SK-N-SH treated with all-trans-retinoic acid at 6 μM for 48 hours (cell line): ENCODE results near the gene FAM89B.

ENCODE experiments used
- ATAC-seq: fragments of 200-7000 bp; cut with Tn5 transposase; 3 replicates; pipeline ENCODE4 v1.9.1; 2020; ENCODE audit warnings: mild to moderate bottlenecking, moderate library complexity
- ARNTL ChIP-seq: fragments of 450-650 bp; formaldehyde crosslinking; IDR thresholded peaks from 2 replicates; pipeline ENCODE4 v1.5.0; 2020; ENCODE audit warnings: low read depth, mild to moderate bottlenecking, moderate library complexity, borderline replicate concordance
- CSDC2 ChIP-seq: fragments of 250-450 bp; sonication (Bioruptor Pico); IDR thresholded peaks from 2 replicates; pipeline ENCODE4 v1.5.0; 2020; ENCODE audit warnings: mild to moderate bottlenecking, moderate library complexity
- ESRRG ChIP-seq: fragments of 250-450 bp; sonication (Bioruptor Pico); IDR thresholded peaks from 2 replicates; pipeline ENCODE4 v1.6.1; 2021; ENCODE audit warnings: mild to moderate bottlenecking
- GLIS3 ChIP-seq: fragments of 250-450 bp; sonication (Bioruptor Pico); IDR thresholded peaks from 2 replicates; pipeline ENCODE4 v1.5.0; 2020; ENCODE audit warnings: mild to moderate bottlenecking, moderate library complexity
- ISL1 ChIP-seq: fragments of 250-450 bp; sonication (Bioruptor Pico); IDR thresholded peaks from 2 replicates; pipeline ENCODE4 v2.1.2; 2022; ENCODE audit warnings: mild to moderate bottlenecking, moderate library complexity
- OSR1 ChIP-seq: fragments of 250-450 bp; sonication (Bioruptor Pico); IDR thresholded peaks from 2 replicates; pipeline ENCODE4 v1.8.0; 2022; ENCODE audit warnings: moderate library complexity, mild to moderate bottlenecking, inconsistent platforms
- PPARA ChIP-seq: fragments of 250-450 bp; sonication (Bioruptor Pico); IDR thresholded peaks from 2 replicates; pipeline ENCODE4 v1.5.0; 2020; ENCODE audit warnings: mild to moderate bottlenecking, borderline replicate concordance
- SNAI2 ChIP-seq: fragments of 250-450 bp; sonication (Bioruptor Pico); IDR thresholded peaks from 2 replicates; pipeline ENCODE4 v1.5.0; 2020; ENCODE audit warnings: mild to moderate bottlenecking, moderate library complexity
- TCF4 ChIP-seq: fragments of 250-450 bp; sonication (Bioruptor Pico); IDR thresholded peaks from 2 replicates; pipeline ENCODE4 v1.8.0; 2021; ENCODE audit warnings: mild to moderate bottlenecking, moderate library complexity, borderline replicate concordance
- TOX ChIP-seq: fragments of 250-450 bp; sonication (Bioruptor Pico); IDR thresholded peaks from 2 replicates; pipeline ENCODE4 v1.8.0; 2021; ENCODE audit warnings: mild to moderate bottlenecking, moderate library complexity, borderline replicate concordance
- ZC3H10 ChIP-seq: fragments of 250-450 bp; sonication (Bioruptor Pico); IDR thresholded peaks from 2 replicates; pipeline ENCODE4 v1.5.1; 2021; ENCODE audit warnings: mild to moderate bottlenecking, moderate library complexity
- ZFP3 ChIP-seq: fragments of 250-450 bp; sonication (Bioruptor Pico); IDR thresholded peaks from 2 replicates; pipeline ENCODE4 v1.5.0; 2020; ENCODE audit warnings: mild to moderate bottlenecking, moderate library complexity
- ZFP30 ChIP-seq: fragments of 450-650 bp; formaldehyde crosslinking; IDR thresholded peaks from 2 replicates; pipeline ENCODE4 v1.5.0; 2022; ENCODE audit warnings: mild to moderate bottlenecking, moderate library complexity
- ZNF8 ChIP-seq: fragments of 450-650 bp; formaldehyde crosslinking; IDR thresholded peaks from 2 replicates; pipeline ENCODE4 v1.5.0; 2020; ENCODE audit warnings: mild to moderate bottlenecking, moderate library complexity
- TF ChIP-seq, protein P1 (sequence below): fragments of 250-450 bp; sonication (Bioruptor Pico); IDR thresholded peaks from 2 replicates; pipeline ENCODE4 v1.5.1; 2020; ENCODE audit warnings: low read depth, mild to moderate bottlenecking, moderate library complexity
- TF ChIP-seq, protein P2 (sequence below): fragments of 250-450 bp; sonication (Bioruptor Pico); IDR thresholded peaks from 2 replicates; pipeline ENCODE4 v1.5.1; 2021; ENCODE audit warnings: mild to moderate bottlenecking, moderate library complexity
- TF ChIP-seq, protein P3 (sequence below): fragments of 250-450 bp; sonication (Bioruptor Pico); IDR thresholded peaks from 2 replicates; pipeline ENCODE4 v1.8.0; 2021; ENCODE audit warnings: low read depth, mild to moderate bottlenecking, moderate library complexity, borderline replicate concordance
- TF ChIP-seq, protein P4 (sequence below): fragments of 250-450 bp; sonication (Bioruptor Pico); IDR thresholded peaks from 2 replicates; pipeline ENCODE4 v1.5.0; 2020; ENCODE audit warnings: mild to moderate bottlenecking, moderate library complexity
- TF ChIP-seq, protein P5 (sequence below): fragments of 250-450 bp; sonication (Bioruptor Pico); IDR thresholded peaks from 2 replicates; pipeline ENCODE4 v1.8.0; 2020; ENCODE audit warnings: mild to moderate bottlenecking, moderate library complexity, borderline replicate concordance

Gene FAM89B

DNA sequence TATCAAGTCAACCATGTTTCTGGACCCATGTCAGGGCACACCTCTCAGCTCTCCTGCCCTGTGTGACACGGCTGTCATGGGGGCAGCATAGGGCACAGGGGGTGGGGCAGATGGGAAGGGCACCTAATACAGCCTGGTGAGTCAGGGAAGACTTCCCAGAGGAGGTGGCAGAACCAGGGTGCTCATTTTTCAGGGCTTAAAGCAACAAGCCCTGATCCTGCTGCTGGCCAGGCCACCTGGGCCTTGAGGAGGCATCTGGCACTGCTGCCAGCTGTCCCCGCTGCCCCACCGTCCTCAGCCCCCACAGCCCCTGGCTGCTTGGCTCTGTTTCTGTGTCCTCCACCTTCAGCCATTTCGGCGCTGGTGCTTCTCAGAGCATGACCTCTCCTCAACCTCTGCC is 37.3 kb downstream of the FAM89B start:
- TF ChIP-seq, protein P1, sequence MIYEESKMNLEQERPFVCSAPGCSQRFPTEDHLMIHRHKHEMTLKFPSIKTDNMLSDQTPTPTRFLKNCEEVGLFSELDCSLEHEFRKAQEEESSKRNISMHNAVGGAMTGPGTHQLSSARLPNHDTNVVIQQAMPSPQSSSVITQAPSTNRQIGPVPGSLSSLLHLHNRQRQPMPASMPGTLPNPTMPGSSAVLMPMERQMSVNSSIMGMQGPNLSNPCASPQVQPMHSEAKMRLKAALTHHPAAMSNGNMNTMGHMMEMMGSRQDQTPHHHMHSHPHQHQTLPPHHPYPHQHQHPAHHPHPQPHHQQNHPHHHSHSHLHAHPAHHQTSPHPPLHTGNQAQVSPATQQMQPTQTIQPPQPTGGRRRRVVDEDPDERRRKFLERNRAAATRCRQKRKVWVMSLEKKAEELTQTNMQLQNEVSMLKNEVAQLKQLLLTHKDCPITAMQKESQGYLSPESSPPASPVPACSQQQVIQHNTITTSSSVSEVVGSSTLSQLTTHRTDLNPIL (CRISPR knock-in tag): no peak
- TF ChIP-seq, protein P2, sequence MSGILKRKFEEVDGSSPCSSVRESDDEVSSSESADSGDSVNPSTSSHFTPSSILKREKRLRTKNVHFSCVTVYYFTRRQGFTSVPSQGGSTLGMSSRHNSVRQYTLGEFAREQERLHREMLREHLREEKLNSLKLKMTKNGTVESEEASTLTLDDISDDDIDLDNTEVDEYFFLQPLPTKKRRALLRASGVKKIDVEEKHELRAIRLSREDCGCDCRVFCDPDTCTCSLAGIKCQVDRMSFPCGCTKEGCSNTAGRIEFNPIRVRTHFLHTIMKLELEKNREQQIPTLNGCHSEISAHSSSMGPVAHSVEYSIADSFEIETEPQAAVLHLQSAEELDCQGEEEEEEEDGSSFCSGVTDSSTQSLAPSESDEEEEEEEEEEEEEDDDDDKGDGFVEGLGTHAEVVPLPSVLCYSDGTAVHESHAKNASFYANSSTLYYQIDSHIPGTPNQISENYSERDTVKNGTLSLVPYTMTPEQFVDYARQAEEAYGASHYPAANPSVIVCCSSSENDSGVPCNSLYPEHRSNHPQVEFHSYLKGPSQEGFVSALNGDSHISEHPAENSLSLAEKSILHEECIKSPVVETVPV: no peak
- no peak for ATAC-seq

DNA sequence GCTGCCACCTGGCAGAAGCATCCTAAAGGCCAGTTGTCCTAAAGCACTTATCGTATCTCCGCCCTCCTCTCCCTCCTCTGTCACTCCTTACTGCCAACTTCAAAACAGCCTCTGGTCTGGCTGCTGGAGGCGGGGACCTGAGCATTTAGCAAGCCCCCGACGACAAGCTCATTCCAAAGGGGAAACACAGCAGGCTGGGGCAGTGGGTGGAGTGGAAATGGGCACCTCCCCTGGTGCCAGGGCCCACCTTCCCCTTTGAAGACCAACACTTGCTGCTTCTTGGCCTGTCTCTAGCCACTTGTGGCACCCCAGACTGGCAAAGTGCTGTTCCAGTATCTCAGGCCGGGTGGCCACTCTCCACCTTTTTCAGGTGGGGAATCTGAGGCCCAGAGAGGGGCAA is 38.1 kb downstream of the FAM89B start:
- ATAC-seq: no peak
- no peak for TF ChIP-seq CSDC2 (CRISPR knock-in tag)
- no peak for TF ChIP-seq SNAI2 (CRISPR knock-in tag)
- no peak for TF ChIP-seq TOX (CRISPR knock-in tag)
- no peak for TF ChIP-seq ZFP30 (CRISPR knock-in tag)
- no peak for TF ChIP-seq ARNTL (CRISPR knock-in tag)
- TF ChIP-seq GLIS3 (CRISPR knock-in tag): no peak
- TF ChIP-seq, protein P3, sequence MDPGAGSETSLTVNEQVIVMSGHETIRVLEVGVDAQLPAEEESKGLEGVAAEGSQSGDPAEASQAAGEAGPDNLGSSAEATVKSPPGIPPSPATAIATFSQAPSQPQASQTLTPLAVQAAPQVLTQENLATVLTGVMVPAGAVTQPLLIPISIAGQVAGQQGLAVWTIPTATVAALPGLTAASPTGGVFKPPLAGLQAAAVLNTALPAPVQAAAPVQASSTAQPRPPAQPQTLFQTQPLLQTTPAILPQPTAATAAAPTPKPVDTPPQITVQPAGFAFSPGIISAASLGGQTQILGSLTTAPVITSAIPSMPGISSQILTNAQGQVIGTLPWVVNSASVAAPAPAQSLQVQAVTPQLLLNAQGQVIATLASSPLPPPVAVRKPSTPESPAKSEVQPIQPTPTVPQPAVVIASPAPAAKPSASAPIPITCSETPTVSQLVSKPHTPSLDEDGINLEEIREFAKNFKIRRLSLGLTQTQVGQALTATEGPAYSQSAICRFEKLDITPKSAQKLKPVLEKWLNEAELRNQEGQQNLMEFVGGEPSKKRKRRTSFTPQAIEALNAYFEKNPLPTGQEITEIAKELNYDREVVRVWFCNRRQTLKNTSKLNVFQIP (CRISPR knock-in tag): no peak
- TF ChIP-seq, protein P1 (CRISPR knock-in tag): no peak
- no peak for TF ChIP-seq ZC3H10 (CRISPR knock-in tag)
- TF ChIP-seq ZNF8: no peak
- no peak for TF ChIP-seq TCF4 (CRISPR knock-in tag)
- no peak for TF ChIP-seq PPARA (CRISPR knock-in tag)
- TF ChIP-seq ZFP3 (CRISPR knock-in tag): no peak
- TF ChIP-seq ESRRG (CRISPR knock-in tag): no peak
- no peak for TF ChIP-seq ISL1 (CRISPR knock-in tag)
- TF ChIP-seq, protein P4, sequence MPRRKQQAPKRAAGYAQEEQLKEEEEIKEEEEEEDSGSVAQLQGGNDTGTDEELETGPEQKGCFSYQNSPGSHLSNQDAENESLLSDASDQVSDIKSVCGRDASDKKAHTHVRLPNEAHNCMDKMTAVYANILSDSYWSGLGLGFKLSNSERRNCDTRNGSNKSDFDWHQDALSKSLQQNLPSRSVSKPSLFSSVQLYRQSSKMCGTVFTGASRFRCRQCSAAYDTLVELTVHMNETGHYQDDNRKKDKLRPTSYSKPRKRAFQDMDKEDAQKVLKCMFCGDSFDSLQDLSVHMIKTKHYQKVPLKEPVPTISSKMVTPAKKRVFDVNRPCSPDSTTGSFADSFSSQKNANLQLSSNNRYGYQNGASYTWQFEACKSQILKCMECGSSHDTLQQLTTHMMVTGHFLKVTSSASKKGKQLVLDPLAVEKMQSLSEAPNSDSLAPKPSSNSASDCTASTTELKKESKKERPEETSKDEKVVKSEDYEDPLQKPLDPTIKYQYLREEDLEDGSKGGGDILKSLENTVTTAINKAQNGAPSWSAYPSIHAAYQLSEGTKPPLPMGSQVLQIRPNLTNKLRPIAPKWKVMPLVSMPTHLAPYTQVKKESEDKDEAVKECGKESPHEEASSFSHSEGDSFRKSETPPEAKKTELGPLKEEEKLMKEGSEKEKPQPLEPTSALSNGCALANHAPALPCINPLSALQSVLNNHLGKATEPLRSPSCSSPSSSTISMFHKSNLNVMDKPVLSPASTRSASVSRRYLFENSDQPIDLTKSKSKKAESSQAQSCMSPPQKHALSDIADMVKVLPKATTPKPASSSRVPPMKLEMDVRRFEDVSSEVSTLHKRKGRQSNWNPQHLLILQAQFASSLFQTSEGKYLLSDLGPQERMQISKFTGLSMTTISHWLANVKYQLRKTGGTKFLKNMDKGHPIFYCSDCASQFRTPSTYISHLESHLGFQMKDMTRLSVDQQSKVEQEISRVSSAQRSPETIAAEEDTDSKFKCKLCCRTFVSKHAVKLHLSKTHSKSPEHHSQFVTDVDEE (CRISPR knock-in tag): no peak

DNA sequence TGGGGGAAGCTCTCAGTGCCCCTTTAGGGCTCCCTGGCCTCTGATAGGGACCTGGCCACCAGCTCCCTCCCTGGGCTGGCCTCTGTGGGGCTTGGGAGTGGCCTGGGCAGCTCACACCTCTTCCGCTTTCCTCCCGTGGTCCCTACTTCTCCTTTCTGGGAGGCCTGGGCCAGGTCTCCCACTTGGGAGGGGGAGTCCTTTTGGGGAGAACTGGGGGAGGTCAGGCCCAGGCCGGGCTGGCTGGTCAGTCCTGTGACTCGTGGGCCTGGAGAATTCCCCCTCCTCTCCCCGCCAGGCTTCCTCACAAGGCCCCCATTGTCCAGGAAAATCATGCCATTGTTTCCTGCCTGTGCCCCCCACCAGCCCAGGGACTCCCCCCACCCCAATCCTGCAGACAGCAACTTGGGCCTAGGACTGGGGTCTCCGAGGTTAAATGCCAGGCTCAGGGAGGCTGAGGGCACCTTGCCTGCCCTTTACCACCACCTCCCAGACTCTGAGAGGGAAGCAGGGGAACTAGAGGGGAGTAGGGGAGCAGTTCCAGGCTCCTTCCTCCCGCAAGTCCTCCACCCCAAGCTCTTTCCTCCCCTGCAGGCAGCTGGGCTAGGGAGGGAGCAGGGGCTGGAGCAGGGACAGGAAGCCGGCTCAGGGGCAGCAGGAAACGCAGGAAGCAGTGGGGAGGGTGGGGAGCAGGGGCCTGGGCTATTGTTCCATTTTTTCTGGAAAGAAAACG is 38.9 kb downstream of the FAM89B start:
- ATAC-seq: no peak
- TF ChIP-seq ZFP30 (CRISPR knock-in tag): no peak
- TF ChIP-seq, protein P4 (CRISPR knock-in tag): no peak
- no peak for TF ChIP-seq CSDC2 (CRISPR knock-in tag)
- TF ChIP-seq, protein P1 (CRISPR knock-in tag): no peak
- TF ChIP-seq ISL1 (CRISPR knock-in tag): no peak
- TF ChIP-seq, protein P3 (CRISPR knock-in tag): no peak
- TF ChIP-seq ZFP3 (CRISPR knock-in tag): no peak
- TF ChIP-seq OSR1 (CRISPR knock-in tag): no peak
- TF ChIP-seq, protein P5, sequence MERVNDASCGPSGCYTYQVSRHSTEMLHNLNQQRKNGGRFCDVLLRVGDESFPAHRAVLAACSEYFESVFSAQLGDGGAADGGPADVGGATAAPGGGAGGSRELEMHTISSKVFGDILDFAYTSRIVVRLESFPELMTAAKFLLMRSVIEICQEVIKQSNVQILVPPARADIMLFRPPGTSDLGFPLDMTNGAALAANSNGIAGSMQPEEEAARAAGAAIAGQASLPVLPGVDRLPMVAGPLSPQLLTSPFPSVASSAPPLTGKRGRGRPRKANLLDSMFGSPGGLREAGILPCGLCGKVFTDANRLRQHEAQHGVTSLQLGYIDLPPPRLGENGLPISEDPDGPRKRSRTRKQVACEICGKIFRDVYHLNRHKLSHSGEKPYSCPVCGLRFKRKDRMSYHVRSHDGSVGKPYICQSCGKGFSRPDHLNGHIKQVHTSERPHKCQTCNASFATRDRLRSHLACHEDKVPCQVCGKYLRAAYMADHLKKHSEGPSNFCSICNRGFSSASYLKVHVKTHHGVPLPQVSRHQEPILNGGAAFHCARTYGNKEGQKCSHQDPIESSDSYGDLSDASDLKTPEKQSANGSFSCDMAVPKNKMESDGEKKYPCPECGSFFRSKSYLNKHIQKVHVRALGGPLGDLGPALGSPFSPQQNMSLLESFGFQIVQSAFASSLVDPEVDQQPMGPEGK (CRISPR knock-in tag): no peak
